Tibial nerve (tissue), 4 donors: Measurements from ENCODE around the gene KIF3B. TPM values are rescaled to one million over a fixed set of nuclear protein-coding genes. Genes with fewer than 3 reads are reported as not detected.

Experiments
- DNase-seq, 2 donors: peaks; one replicate each; pipeline ENCODE4 v3.0.0-alpha.2; 2019; ENCODE audit warnings: low spot score in 2 of 2
- H3K27ac ChIP-seq, 4 donors: fragments of 200-600 bp; sonication (generic) in 3 of 4; one replicate each; pipeline ENCODE4 v1.5.1; 2017 to 2019; ENCODE audit warnings: mild to moderate bottlenecking in 1 of 4
- H3K27me3 ChIP-seq, 2 donors: fragments of 200-600 bp; sonication (generic) in 1 of 2; one replicate each; pipeline versions ENCODE4 v1.5.1 to v1.6.0; 2017 to 2019
- H3K36me3 ChIP-seq, 3 donors: fragments of 200-600 bp; sonication (generic); one replicate each; pipeline ENCODE4 v1.5.1; 2018 to 2019
- H3K4me1 ChIP-seq, 4 donors: fragments of 200-600 bp; sonication (generic) in 3 of 4; one replicate each; pipeline ENCODE4 v1.5.1; 2017 to 2019
- H3K4me3 ChIP-seq, 4 donors: fragments of 200-600 bp; sonication (generic) in 3 of 4; one replicate each; pipeline ENCODE4 v1.5.1; 2017 to 2019; ENCODE audit warnings: mild to moderate bottlenecking in 1 of 4, moderate library complexity in 1 of 4
- H3K9me3 ChIP-seq, 4 donors: fragments of 200-600 bp; sonication (generic) in 3 of 4; one replicate each; pipeline ENCODE4 v1.5.1; 2017 to 2019
- EP300 ChIP-seq, 2 donors: sonication (generic); formaldehyde crosslinking; IDR thresholded peaks; one replicate each; pipeline ENCODE4 v1.6.1; 2017; ENCODE audit warnings: antibody characterized with exemption in 2 of 2, mild to moderate bottlenecking in 1 of 2
- POLR2A ChIP-seq, 2 donors: fragments of 450-650 bp; IDR thresholded peaks; one replicate each; pipeline ENCODE4 v1.6.1; 2017; ENCODE audit warnings: antibody characterized with exemption in 2 of 2, mild to moderate bottlenecking in 2 of 2, moderate library complexity in 2 of 2
- WGBS, 2 donors: methylation state at CpG; one replicate each; pipeline ENCODE4 v1.1.5; 2018; 5-methylcytosine and 5-hydroxymethylcytosine counted together
- total RNA-seq, 4 donors: library from RNA; depleted of rRNA; stranded (reverse); fragments of >200 nt; gene quantifications; one replicate each; pipeline ENCODE4 v1.1.0, GENCODE V29; 2016
- TF ChIP-seq, protein P1 (sequence below), 5 experiments: fragments of 200-600 bp in 3 of 5; fragments of 450-650 bp in 2 of 5; sonication (generic) in 3 of 5; IDR thresholded peaks; one replicate each; pipeline ENCODE4 v1.5.1; 2016 to 2019; ENCODE audit warnings: antibody characterized with exemption in 5 of 5, mild to moderate bottlenecking in 3 of 5, moderate library complexity in 2 of 5

KIF3B gene
- total RNA-seq, 4 donors from 2014 or later = 27.3 to 32.9 (median 31.7) TPM

DNA sequence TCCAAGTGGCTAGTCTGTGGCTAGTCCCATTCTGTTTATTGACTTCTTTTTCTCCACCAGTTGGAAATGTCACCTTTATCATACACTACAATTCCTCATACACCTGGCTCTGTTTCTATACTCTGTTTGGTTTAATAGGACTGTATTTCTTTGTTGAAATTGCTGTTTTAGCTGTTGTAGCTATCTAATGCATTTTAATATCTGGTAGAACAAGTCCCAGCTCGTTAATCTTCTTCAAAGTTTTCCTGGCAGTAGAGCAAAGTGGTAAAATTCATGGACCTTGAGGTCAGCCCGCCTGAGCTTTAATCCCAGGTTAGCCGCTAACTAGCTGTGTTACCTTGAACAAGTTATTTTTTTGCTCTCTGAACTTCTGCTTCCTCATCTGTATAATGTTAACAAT lies 70.8 kb downstream of the KIF3B start:
- H3K27ac ChIP-seq = no peak overlapping the region
- TF ChIP-seq POLR2A (IDR thresholded peaks at IDR 0.05) = no peak
- TF ChIP-seq, protein P1, sequence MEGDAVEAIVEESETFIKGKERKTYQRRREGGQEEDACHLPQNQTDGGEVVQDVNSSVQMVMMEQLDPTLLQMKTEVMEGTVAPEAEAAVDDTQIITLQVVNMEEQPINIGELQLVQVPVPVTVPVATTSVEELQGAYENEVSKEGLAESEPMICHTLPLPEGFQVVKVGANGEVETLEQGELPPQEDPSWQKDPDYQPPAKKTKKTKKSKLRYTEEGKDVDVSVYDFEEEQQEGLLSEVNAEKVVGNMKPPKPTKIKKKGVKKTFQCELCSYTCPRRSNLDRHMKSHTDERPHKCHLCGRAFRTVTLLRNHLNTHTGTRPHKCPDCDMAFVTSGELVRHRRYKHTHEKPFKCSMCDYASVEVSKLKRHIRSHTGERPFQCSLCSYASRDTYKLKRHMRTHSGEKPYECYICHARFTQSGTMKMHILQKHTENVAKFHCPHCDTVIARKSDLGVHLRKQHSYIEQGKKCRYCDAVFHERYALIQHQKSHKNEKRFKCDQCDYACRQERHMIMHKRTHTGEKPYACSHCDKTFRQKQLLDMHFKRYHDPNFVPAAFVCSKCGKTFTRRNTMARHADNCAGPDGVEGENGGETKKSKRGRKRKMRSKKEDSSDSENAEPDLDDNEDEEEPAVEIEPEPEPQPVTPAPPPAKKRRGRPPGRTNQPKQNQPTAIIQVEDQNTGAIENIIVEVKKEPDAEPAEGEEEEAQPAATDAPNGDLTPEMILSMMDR (IDR thresholded peaks at IDR 0.05) = no peak
- no peak for TF ChIP-seq EP300 (IDR thresholded peaks at IDR 0.05)
- H3K4me3 ChIP-seq = no peak overlapping the region
- no peaks in the 10 kb centered on the region for H3K27me3 ChIP-seq
- 81 to 88% methylated on average over 3 of the region's 3 CpGs for WGBS, 2 donors
- no peaks in the 10 kb centered on the region for H3K4me1 ChIP-seq
- no peak for DNase-seq
- no peaks in the 10 kb centered on the region for H3K9me3 ChIP-seq
- H3K36me3 ChIP-seq = no peaks in the 10 kb centered on the region

DNA sequence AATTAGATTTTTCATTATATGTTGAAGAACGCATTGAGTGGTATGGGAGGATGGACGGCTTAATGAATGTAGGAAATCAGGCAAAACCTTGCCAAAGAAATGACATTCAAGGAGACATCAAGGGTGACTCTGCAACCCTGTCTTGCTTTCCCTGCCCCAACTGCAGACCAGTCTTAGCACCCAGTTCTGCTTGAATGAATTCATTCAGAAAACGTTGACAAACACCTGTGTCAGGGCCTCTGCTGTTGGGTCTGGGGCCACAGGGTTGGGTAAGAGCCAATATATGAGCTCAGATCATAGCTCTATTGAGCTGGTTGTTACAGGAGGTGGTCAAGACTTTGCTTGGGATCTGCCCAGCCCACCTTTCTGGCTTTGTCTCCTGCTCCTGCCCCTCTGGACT lies 73.0 kb downstream of the KIF3B start:
- H3K4me1 ChIP-seq = no peaks in the 10 kb centered on the region
- TF ChIP-seq, protein P1 (IDR thresholded peaks at IDR 0.05) = no peak
- no peak for TF ChIP-seq POLR2A (IDR thresholded peaks at IDR 0.05)
- no peak for TF ChIP-seq EP300 (IDR thresholded peaks at IDR 0.05)
- no peaks in the 10 kb centered on the region for H3K27me3 ChIP-seq
- no peak for DNase-seq
- 77 to 78% methylated on average over 3 of the region's 3 CpGs for WGBS, 2 donors
- no peak overlapping the region for H3K27ac ChIP-seq
- no peaks in the 10 kb centered on the region for H3K9me3 ChIP-seq
- no peaks in the 10 kb centered on the region for H3K36me3 ChIP-seq
- H3K4me3 ChIP-seq = no peak overlapping the region

DNA sequence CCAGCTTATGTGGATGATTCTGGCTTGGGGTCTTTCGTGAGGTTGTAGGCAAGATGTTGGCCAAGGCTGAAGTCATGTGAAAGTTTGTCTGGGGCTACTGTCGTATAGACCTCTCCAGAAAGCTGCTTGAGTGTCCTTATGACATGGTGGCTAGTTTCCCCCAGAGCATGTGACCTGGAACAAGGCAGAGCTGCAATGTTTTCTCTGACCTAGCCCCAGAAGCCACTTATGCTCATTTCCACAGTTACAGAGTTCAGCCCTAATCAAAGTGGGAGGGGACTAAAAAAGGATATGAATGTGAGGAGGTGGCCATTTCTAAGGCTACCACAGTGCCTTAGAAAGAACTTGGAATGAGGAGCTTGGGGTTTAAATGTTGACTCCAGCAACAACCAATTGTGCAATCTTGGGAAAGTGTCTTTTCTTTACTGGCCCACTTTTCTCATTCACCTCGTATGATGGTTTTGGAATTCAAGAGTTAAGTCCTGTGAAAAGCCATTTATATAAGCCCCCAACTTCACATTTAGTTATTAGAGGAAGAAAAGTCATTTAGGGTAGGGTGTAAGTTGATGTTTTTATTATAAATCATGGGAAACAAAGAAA lies 74.8 kb downstream of the KIF3B start:
- DNase-seq = no peak

DNA sequence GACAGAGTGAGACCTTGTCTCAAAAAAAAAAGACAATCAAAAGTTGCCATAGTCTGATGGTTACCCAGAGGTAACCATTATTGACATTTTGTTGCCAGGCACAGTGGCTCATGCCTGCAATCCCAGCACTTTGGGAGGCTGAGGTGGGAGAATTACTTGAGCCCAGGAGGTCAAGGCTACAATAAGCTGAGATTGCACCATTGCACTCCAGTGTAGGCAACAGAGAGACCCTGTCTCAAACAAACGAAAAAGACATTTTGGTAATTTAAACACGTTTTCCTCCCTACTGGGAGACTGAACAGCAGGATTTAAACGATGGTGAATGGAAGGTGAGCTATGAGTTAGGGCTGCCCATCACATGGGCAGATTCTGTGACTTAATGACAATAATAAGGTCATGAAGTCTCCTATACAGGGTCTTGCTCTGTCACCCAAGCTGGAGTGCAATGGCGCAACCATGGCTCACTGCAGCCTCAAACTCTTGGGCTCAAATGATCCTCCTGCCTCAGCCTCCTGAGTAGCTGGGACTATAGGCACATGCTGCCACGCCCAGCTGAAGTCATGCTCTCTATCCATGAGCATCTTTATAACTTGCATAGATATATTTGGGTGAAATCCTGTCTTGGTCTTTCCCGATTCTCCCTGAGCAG lies 76.5 kb downstream of the KIF3B start:
- 80 to 81% methylated on average over 6 of the region's 6 CpGs for WGBS, 2 donors
- TF ChIP-seq POLR2A (IDR thresholded peaks at IDR 0.05) = no peak
- TF ChIP-seq EP300 (IDR thresholded peaks at IDR 0.05) = no peak
- TF ChIP-seq, protein P1 (IDR thresholded peaks at IDR 0.05) = no peak
- no peak overlapping the region for H3K4me3 ChIP-seq
- no peaks in the 10 kb centered on the region for H3K36me3 ChIP-seq
- peaks cover 0 to 18% (median 4%) of the 10 kb centered on the region in 4 donors for H3K4me1 ChIP-seq
- DNase-seq = no peak
- no peak overlapping the region for H3K27ac ChIP-seq
- no peaks in the 10 kb centered on the region for H3K27me3 ChIP-seq
- H3K9me3 ChIP-seq = no peaks in the 10 kb centered on the region

More for the DNA sequence above, 74.8 kb downstream of the KIF3B start:
- Histone ChIP-seq H3K4me1 (peaks cover 0 to 14% (median 2%) of the 10 kb centered on the region in 4 donors), H3K9me3 (no peaks in the 10 kb centered on the region), H3K4me3 (no peak overlapping the region), H3K27me3 (no peaks in the 10 kb centered on the region), H3K27ac (no peak overlapping the region), H3K36me3 (no peaks in the 10 kb centered on the region)
- WGBS, 2 donors = 83 to 85% methylated on average over 3 of the region's 3 CpGs
- TF ChIP-seq POLR2A (IDR thresholded peaks at IDR 0.05) (no peak), EP300 (IDR thresholded peaks at IDR 0.05) (no peak)
- TF ChIP-seq, protein P1 (IDR thresholded peaks at IDR 0.05) = no peak

DNA sequence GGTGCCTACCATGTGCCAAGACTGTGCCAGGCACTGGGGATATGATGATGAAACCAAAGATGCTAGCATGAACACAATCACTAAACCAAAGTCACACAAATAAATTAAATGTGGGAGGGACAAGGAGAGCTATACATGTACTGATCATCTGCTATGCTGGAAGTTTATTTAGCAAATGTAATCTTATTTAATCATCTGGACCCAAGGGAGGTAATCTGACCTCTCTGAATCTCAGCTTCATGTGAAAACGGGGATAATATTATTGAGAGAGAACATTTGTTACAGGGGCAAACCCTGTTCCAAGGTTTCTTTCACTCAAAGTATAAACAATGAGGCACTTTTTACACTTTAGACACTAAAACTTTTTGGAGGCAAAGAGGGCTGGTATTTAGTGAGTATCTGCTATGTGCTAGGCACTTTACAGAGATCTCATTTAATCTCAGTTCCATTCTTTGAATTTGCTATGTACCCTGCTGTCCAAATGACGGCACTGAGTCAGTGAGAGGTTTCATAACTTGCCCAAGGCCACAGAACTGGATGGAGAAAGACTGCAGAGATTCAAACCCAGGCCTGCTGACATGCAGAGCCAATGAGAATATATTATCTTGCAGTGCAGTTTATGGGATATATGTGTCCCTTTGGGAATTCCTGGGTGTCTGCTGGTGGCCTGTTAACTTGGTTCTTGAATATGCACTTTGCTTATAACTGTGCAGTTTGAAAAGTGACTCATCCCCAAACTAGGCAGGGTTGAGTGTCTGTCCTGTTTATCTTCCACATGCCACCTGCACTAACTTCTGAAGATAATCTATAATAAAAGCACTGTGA lies 77.4 kb downstream of the KIF3B start:
- Histone ChIP-seq H3K4me3 (no peak overlapping the region), H3K9me3 (no peaks in the 10 kb centered on the region), H3K4me1 (peaks cover 0 to 18% (median 4%) of the 10 kb centered on the region in 4 donors), H3K27me3 (no peaks in the 10 kb centered on the region), H3K27ac (no peak overlapping the region), H3K36me3 (no peaks in the 10 kb centered on the region)
- no peak for DNase-seq
- whole genome bisulfite sequencing, 2 donors = 45 to 59% methylated on average over 2 of the region's 2 CpGs
- TF ChIP-seq, protein P1 (IDR thresholded peaks at IDR 0.05) = no peak
- no peak for TF ChIP-seq POLR2A (IDR thresholded peaks at IDR 0.05)
- TF ChIP-seq EP300 (IDR thresholded peaks at IDR 0.05) = no peak
